ENCODE results near the gene PUS1. TPM values are rescaled to one million over a fixed set of nuclear protein-coding genes. Genes with fewer than 3 reads are reported as not detected.

PUS1 gene
- polyA plus RNA-seq, 1 experiment: 11.4 TPM

GRCh38 chr12:131990066-131990979 lies 61.2 kb downstream of the PUS1 start:
- Histone ChIP-seq H3K27me3 (ENCODE audit: control insufficient read depth, insufficient read depth, low read length) (no peaks in the 10 kb centered on the region), H3K9me3 (ENCODE audit: control insufficient read depth, insufficient read depth, low read length) (no peaks in the 10 kb centered on the region), H3K4me3 (ENCODE audit: low read depth, low read length) (no peak overlapping the region), H3K27ac (ENCODE audit: low read depth, low read length) (no peak overlapping the region)
- ChIA-PET CTCF (no interaction called here), POLR2A (no interaction called here)
- no peak for TF ChIP-seq CTCF (IDR thresholded peaks at IDR 0.05; ENCODE audit: low read depth, low read length)
- no peak for DNase-seq (ENCODE audit: low read depth, low spot score)

GRCh38 chr12:131990980-131991305 lies 61.9 kb downstream of the PUS1 start:
- Histone ChIP-seq H3K27me3 (ENCODE audit: control insufficient read depth, insufficient read depth, low read length) (no peaks in the 10 kb centered on the region), H3K9me3 (ENCODE audit: control insufficient read depth, insufficient read depth, low read length) (no peaks in the 10 kb centered on the region), H3K27ac (ENCODE audit: low read depth, low read length) (no peak overlapping the region), H3K4me3 (ENCODE audit: low read depth, low read length) (no peak overlapping the region)
- TF ChIP-seq CTCF (IDR thresholded peaks at IDR 0.05; ENCODE audit: low read depth, low read length): no peak
- ChIA-PET POLR2A (no interaction called here), CTCF (no interaction called here)
- DNase-seq (ENCODE audit: low read depth, low spot score): no peak

- no peaks in the 10 kb centered on the region for H3K9me3 ChIP-seq (ENCODE audit: control insufficient read depth, insufficient read depth, low read length)
- DNase-seq (ENCODE audit: low read depth, low spot score): no peak
- H3K27me3 ChIP-seq (ENCODE audit: control insufficient read depth, insufficient read depth, low read length): no peaks in the 10 kb centered on the region
- POLR2A ChIA-PET: no interaction called here
- no peak for TF ChIP-seq CTCF (IDR thresholded peaks at IDR 0.05; ENCODE audit: low read depth, low read length)
- no peak overlapping the region for H3K27ac ChIP-seq (ENCODE audit: low read depth, low read length)
- H3K4me3 ChIP-seq (ENCODE audit: low read depth, low read length): no peak overlapping the region
- CTCF ChIA-PET: no interaction called here
Observed at GRCh38 chr12:131991816-131992430, 62.8 kb downstream of the PUS1 start.

GRCh38 chr12:131994589-131994988 lies 65.5 kb downstream of the PUS1 start:
- ChIA-PET POLR2A (no interaction called here), CTCF (no interaction called here)
- no peak overlapping the region for H3K27ac ChIP-seq (ENCODE audit: low read depth, low read length)

More at GRCh38 chr12:131994589-131994988, 65.5 kb downstream of the PUS1 start:
- DNase-seq (ENCODE audit: low read depth, low spot score): no peak
- H3K27me3 ChIP-seq (ENCODE audit: control insufficient read depth, insufficient read depth, low read length): no peaks in the 10 kb centered on the region
- TF ChIP-seq CTCF (IDR thresholded peaks at IDR 0.05; ENCODE audit: low read depth, low read length): no peak
- H3K9me3 ChIP-seq (ENCODE audit: control insufficient read depth, insufficient read depth, low read length): no peaks in the 10 kb centered on the region
- H3K4me3 ChIP-seq (ENCODE audit: low read depth, low read length): no peak overlapping the region

Small RNAs within 50 kb of the gene (small RNA-seq; reads per million reads assigned to genes)
- not detected for gene AC131009.3 (ENCODE audit: insufficient read length, low read depth)

Other genes with a start within 250 kb of the PUS1 start
- gene SFSWAP, start 218.2 kb upstream of the PUS1 start, polyA plus RNA-seq (2011; rRNA removed): 12.5 and 13.4 TPM in 2 replicates
- 9.9 and 13.2 TPM in 2 replicates for gene MMP17, start 100.9 kb upstream of the PUS1 start, polyA plus RNA-seq (2011; rRNA removed)
- 4.6 and 6.6 TPM in 2 replicates for gene ULK1, start 34.7 kb upstream of the PUS1 start, polyA plus RNA-seq (2011; rRNA removed)
- gene EP400, start 20.7 kb downstream of the PUS1 start, polyA plus RNA-seq (2011; rRNA removed): 5.4 and 7.3 TPM in 2 replicates
- 4.5 and 4.6 TPM in 2 replicates for gene DDX51, start 215.0 kb downstream of the PUS1 start, polyA plus RNA-seq (2011; rRNA removed)
- gene NOC4L, start 215.2 kb downstream of the PUS1 start, polyA plus RNA-seq (2011; rRNA removed): 2.9 and 3.7 TPM in 2 replicates